Nephron (organoid): ENCODE results near the gene GTF2A2.

Source experiments
- H3K27ac Mint-ChIP-seq, 3 experiments: 2 replicates each; pipeline ENCODE4 v1.8.0; 2020; ENCODE audit warnings: mixed read lengths in 3 of 3, mild to moderate bottlenecking in 2 of 3, moderate library complexity in 1 of 3
- H3K27me3 Mint-ChIP-seq: 2 replicates; pipeline ENCODE4 v1.8.0; 2021; ENCODE audit warnings: low read depth, mild to moderate bottlenecking, moderate library complexity, mixed read lengths
- H3K36me3 Mint-ChIP-seq: 2 replicates; pipeline ENCODE4 v1.8.0; 2020; ENCODE audit warnings: low read depth, mixed read lengths
- H3K4me1 Mint-ChIP-seq: 2 replicates; pipeline ENCODE4 v1.8.0; 2020; ENCODE audit warnings: mixed read lengths
- H3K4me3 Mint-ChIP-seq, 3 experiments: 2 replicates each; pipeline ENCODE4 v1.8.0; 2020; ENCODE audit warnings: mild to moderate bottlenecking in 3 of 3, mixed read lengths in 3 of 3, moderate library complexity in 2 of 3
- H3K9me3 Mint-ChIP-seq: 2 replicates; pipeline ENCODE4 v1.8.0; 2020; ENCODE audit warnings: mixed read lengths
- TF ChIP-seq, protein P1 (sequence below), 3 experiments: fragments of 200-600 bp; sonication (generic); IDR thresholded peaks; one replicate each; pipeline ENCODE4 v1.5.0; 2021; ENCODE audit warnings: antibody characterized with exemption in 3 of 3; ENCODE audit not compliant: unreplicated experiment in 3 of 3

Gene GTF2A2

DNA sequence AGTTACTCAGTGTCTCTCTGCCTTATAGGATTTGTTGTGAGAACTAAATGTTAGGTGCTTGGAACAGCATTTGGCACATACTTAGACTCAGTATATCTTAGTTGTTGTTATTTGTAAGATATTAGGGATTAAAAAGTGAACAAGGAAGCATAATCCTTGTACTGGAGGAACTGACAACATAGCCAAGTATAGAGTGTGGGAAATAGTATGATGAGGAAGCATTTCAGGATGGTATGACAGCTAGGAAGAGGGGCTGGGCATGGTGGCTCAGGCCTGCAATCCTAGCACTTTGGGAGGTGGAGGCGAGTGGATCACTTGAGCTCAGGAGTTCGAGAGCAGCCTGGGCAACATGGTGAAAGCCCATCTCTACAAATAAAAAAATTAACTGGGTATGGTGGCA lies 62.3 kb downstream of the GTF2A2 start:
- Mint-ChIP-seq H3K4me3 (no peak overlapping the region), H3K4me1 (no peaks in the 10 kb centered on the region), H3K27me3 (no peaks in the 10 kb centered on the region), H3K36me3 (peaks cover 1% of the 10 kb centered on the region), H3K27ac (no peak overlapping the region), H3K9me3 (peaks cover 2% of the 10 kb centered on the region)
- TF ChIP-seq, protein P1, sequence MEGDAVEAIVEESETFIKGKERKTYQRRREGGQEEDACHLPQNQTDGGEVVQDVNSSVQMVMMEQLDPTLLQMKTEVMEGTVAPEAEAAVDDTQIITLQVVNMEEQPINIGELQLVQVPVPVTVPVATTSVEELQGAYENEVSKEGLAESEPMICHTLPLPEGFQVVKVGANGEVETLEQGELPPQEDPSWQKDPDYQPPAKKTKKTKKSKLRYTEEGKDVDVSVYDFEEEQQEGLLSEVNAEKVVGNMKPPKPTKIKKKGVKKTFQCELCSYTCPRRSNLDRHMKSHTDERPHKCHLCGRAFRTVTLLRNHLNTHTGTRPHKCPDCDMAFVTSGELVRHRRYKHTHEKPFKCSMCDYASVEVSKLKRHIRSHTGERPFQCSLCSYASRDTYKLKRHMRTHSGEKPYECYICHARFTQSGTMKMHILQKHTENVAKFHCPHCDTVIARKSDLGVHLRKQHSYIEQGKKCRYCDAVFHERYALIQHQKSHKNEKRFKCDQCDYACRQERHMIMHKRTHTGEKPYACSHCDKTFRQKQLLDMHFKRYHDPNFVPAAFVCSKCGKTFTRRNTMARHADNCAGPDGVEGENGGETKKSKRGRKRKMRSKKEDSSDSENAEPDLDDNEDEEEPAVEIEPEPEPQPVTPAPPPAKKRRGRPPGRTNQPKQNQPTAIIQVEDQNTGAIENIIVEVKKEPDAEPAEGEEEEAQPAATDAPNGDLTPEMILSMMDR (IDR thresholded peaks at IDR 0.05; ENCODE audit: unreplicated experiment in 3 of 3), result no peak

DNA sequence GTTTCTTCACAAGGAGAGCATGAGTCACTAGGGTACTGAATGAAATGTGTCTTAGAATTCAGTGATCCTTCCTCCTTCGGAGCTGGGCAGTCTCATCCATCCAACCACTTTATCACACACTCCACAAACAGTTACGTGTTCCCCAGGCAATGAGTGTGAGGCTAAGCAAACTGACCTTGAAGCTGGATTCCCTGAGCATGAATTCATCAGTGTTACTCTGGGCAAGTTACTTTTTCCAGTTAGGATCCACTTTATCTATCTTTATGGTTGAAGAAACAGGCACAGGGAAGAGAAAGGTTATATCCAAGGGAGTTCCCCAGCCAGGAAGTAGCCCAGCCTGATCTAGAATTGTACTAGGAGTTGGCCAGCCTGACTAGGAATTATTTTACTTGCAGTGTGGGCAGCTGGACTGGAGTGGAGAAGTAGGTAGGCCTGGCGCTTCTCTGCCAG lies 62.8 kb downstream of the GTF2A2 start:
- TF ChIP-seq, protein P1 (IDR thresholded peaks at IDR 0.05; ENCODE audit: unreplicated experiment in 3 of 3), result no peak
- Mint-ChIP-seq H3K4me1 (no peaks in the 10 kb centered on the region), H3K4me3 (no peak overlapping the region), H3K9me3 (no peaks in the 10 kb centered on the region), H3K36me3 (no peaks in the 10 kb centered on the region), H3K27ac (no peak overlapping the region), H3K27me3 (no peaks in the 10 kb centered on the region)

DNA sequence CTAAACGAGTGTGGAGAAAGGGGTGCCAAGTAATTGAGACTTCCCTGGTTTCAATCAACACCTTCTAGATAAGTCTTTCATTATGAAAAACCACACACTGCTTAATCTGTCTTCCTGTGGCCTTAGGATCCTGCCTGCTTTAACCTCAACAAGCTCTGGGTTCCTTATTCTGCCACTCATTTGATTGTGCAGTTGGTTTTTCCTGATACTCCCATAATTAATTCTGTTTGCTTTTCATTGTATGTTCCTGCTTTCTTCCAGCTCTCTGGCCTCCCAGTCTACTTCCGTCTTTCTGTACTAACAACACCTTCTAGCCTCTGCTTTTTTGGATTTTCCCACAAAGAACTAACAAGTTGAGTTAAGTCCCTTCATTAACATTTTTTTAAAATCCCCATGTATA lies 66.0 kb downstream of the GTF2A2 start:
- TF ChIP-seq, protein P1 (IDR thresholded peaks at IDR 0.05; ENCODE audit: unreplicated experiment in 3 of 3), result no peak

DNA sequence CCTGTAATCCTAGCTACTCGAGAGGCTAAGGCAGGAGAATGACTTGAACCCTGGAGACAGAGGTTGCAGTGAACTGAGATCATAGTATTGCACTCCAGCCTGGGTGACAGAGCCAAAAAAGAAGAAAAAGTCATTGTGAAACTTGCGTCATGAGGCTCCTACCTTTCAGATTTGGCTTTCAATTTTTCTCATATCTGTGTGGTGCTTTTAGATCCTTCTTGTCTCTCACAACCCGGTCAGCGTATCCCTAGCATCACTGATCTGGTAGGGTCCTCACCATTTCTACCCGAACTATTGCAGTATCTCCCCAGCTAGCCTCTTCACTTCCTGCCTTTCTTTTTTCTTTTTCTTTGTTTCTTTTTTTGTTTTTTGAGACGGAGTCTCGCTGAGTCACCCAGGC lies 67.3 kb downstream of the GTF2A2 start:
- no peaks in the 10 kb centered on the region for H3K27me3 Mint-ChIP-seq
- TF ChIP-seq, protein P1 (IDR thresholded peaks at IDR 0.05; ENCODE audit: unreplicated experiment in 3 of 3), result no peak
- H3K27ac Mint-ChIP-seq, result no peak overlapping the region
- no peaks in the 10 kb centered on the region for H3K4me1 Mint-ChIP-seq
- no peaks in the 10 kb centered on the region for H3K36me3 Mint-ChIP-seq
- no peaks in the 10 kb centered on the region for H3K9me3 Mint-ChIP-seq
- H3K4me3 Mint-ChIP-seq, result no peak overlapping the region

More for the DNA sequence above, 66.0 kb downstream of the GTF2A2 start:
- Mint-ChIP-seq H3K9me3 (no peaks in the 10 kb centered on the region), H3K27me3 (no peaks in the 10 kb centered on the region), H3K27ac (no peak overlapping the region), H3K4me1 (no peaks in the 10 kb centered on the region), H3K4me3 (no peak overlapping the region), H3K36me3 (no peaks in the 10 kb centered on the region)
